Measurements from ENCODE around the gene KRT35. TPM values are rescaled to one million over a fixed set of nuclear protein-coding genes. Genes with fewer than 3 reads are reported as not detected.

Gene KRT35
- total RNA-seq, 2 donors from 2014 or later: not detected

GRCh38 chr17:41453066-41453465 lies 27.9 kb downstream of the KRT35 start:
- TF ChIP-seq CTCF (conservative IDR thresholded peaks at IDR 0.05): no peak
- no peak overlapping the region for H3K4me3 Mint-ChIP-seq
- H3K36me3 Mint-ChIP-seq (ENCODE audit: low read depth): no peaks in the 10 kb centered on the region
- H3K27ac Mint-ChIP-seq: no peak overlapping the region
- WGBS, 2 experiments (ENCODE audit: insufficient coverage in 1 of 2, insufficient read length in 1 of 2): 94 to 95% methylated on average over 3 of the region's 3 CpGs
- no peaks in the 10 kb centered on the region for H3K4me1 ChIP-seq (ENCODE audit: control insufficient read depth, insufficient read depth, low read length)
- H3K27me3 ChIP-seq (ENCODE audit: control insufficient read depth, insufficient read depth, low read length, poor library complexity, severe bottlenecking): peaks cover 19% of the 10 kb centered on the region
- H3K27me3 Mint-ChIP-seq (ENCODE audit: insufficient read depth): peaks cover 18% of the 10 kb centered on the region
- no peak overlapping the region for H3K27ac ChIP-seq (ENCODE audit: low read depth, low read length)
- no peak overlapping the region for H3K4me3 ChIP-seq (ENCODE audit: low read length)
- no peak overlapping the region for H3K9ac ChIP-seq (ENCODE audit: extremely low read depth, low read length, poor library complexity, severe bottlenecking)
- peaks cover 18% of the 10 kb centered on the region for H3K9me3 Mint-ChIP-seq
- no peak for DNase-seq
- no peaks in the 10 kb centered on the region for H3K36me3 ChIP-seq (ENCODE audit: control insufficient read depth, insufficient read depth, low read length)
- H3K9me3 ChIP-seq (ENCODE audit: control insufficient read depth, low read length): peaks cover 15% of the 10 kb centered on the region
- H3K4me1 Mint-ChIP-seq: no peaks in the 10 kb centered on the region

GRCh38 chr17:41452281-41452680 lies 28.7 kb downstream of the KRT35 start:
- Mint-ChIP-seq H3K27ac (no peak overlapping the region), H3K4me3 (no peak overlapping the region), H3K9me3 (peaks cover 18% of the 10 kb centered on the region), H3K27me3 (ENCODE audit: insufficient read depth) (peaks cover 17% of the 10 kb centered on the region), H3K4me1 (no peaks in the 10 kb centered on the region), H3K36me3 (ENCODE audit: low read depth) (no peaks in the 10 kb centered on the region)
- WGBS, 2 experiments (ENCODE audit: insufficient coverage in 1 of 2, insufficient read length in 1 of 2): 67 to 69% methylated on average over 3 to 4 of the region's 4 CpGs
- no peak for DNase-seq
- Histone ChIP-seq H3K36me3 (ENCODE audit: control insufficient read depth, insufficient read depth, low read length) (no peaks in the 10 kb centered on the region), H3K27me3 (ENCODE audit: control insufficient read depth, insufficient read depth, low read length, poor library complexity, severe bottlenecking) (peaks cover 11% of the 10 kb centered on the region), H3K4me1 (ENCODE audit: control insufficient read depth, insufficient read depth, low read length) (no peaks in the 10 kb centered on the region), H3K9me3 (ENCODE audit: control insufficient read depth, low read length) (peaks cover 15% of the 10 kb centered on the region), H3K9ac (ENCODE audit: extremely low read depth, low read length, poor library complexity, severe bottlenecking) (no peak overlapping the region), H3K27ac (ENCODE audit: low read depth, low read length) (no peak overlapping the region), H3K4me3 (ENCODE audit: low read length) (no peak overlapping the region)
- TF ChIP-seq CTCF (conservative IDR thresholded peaks at IDR 0.05): no peak

GRCh38 chr17:41451154-41451728 lies 29.7 kb downstream of the KRT35 start:
- peaks cover 17% of the 10 kb centered on the region for H3K27me3 Mint-ChIP-seq (ENCODE audit: insufficient read depth)
- no peak overlapping the region for H3K27ac Mint-ChIP-seq
- no peak for TF ChIP-seq CTCF (conservative IDR thresholded peaks at IDR 0.05)
- H3K9me3 Mint-ChIP-seq: peaks cover 18% of the 10 kb centered on the region
- peaks cover 8% of the 10 kb centered on the region for H3K27me3 ChIP-seq (ENCODE audit: control insufficient read depth, insufficient read depth, low read length, poor library complexity, severe bottlenecking)
- peaks cover 15% of the 10 kb centered on the region for H3K9me3 ChIP-seq (ENCODE audit: control insufficient read depth, low read length)
- no peak overlapping the region for H3K27ac ChIP-seq (ENCODE audit: low read depth, low read length)
- H3K4me1 Mint-ChIP-seq: no peaks in the 10 kb centered on the region
- H3K4me3 ChIP-seq (ENCODE audit: low read length): no peak overlapping the region
- 89% methylated on average over 2 of the region's 2 CpGs; no CpG with 5 or more reads in 1 of the 2 experiments for WGBS, 2 experiments (ENCODE audit: insufficient coverage in 1 of 2, insufficient read length in 1 of 2)
- H3K4me1 ChIP-seq (ENCODE audit: control insufficient read depth, insufficient read depth, low read length): no peaks in the 10 kb centered on the region
- no peaks in the 10 kb centered on the region for H3K36me3 Mint-ChIP-seq (ENCODE audit: low read depth)
- H3K36me3 ChIP-seq (ENCODE audit: control insufficient read depth, insufficient read depth, low read length): no peaks in the 10 kb centered on the region
- H3K9ac ChIP-seq (ENCODE audit: extremely low read depth, low read length, poor library complexity, severe bottlenecking): no peak overlapping the region
- no peak for DNase-seq
- H3K4me3 Mint-ChIP-seq: no peak overlapping the region
